A549 (cell line): ENCODE results near the gene HSPH1. TPM values are rescaled to one million over a fixed set of nuclear protein-coding genes. Genes with fewer than 3 reads are reported as not detected.
"Not testable (repeated sequence)": the region's sequence is repeated elsewhere in the genome, so short reads cannot be mapped to it uniquely, and the experiment has no call there.

ENCODE experiments used
- ATAC-seq, 2 experiments: fragments of 200-7000 bp in 1 of 2; fragments of >200 bp in 1 of 2; cut with Nextera tagmentation in 1 of 2; cut with Tn5 transposase in 1 of 2; 3 replicates each; pipeline versions ENCODE4 v1.8.0 to v1.9.1; 2018 to 2020; ENCODE audit warnings: mild to moderate bottlenecking in 1 of 2, moderate library complexity in 1 of 2
- CTCF ChIA-PET: fragments of 300-600 bp; sonication (Branson Sonifier 250); formaldehyde crosslinking; extraction: SDS; loops from one replicate; lab custom pipeline; 2021; ENCODE audit warnings: antibody characterized with exemption, inconsistent platforms; lab: Yijun Ruan, JAX
- POLR2A ChIA-PET: fragments of 350-600 bp; formaldehyde crosslinking; extraction: SDS; loops from one replicate; lab custom pipeline; 2021; ENCODE audit warnings: antibody characterized with exemption, inconsistent platforms; lab: Yijun Ruan, JAX
- DNase-seq, 2 experiments: peaks; one replicate each; pipeline versions ENCODE4 v3.0.0 to v3.0.0-alpha.2; 2011 to 2016; ENCODE audit warnings: low read depth in 1 of 2, low spot score in 1 of 2
- FAIRE-seq: peaks from 2 replicates; lab custom pipeline; 2011; peaks lifted over from hg19 to GRCh38; lab: Jason Lieb, UNC
- H3K27ac ChIP-seq, 2 experiments: fragments of >200 bp; sonication (Bioruptor Twin); formaldehyde crosslinking; 3 replicates each; pipeline ENCODE4 v1.5.1; 2016 to 2017
- H3K4me1 ChIP-seq: fragments of >200 bp; sonication (Bioruptor Twin); formaldehyde crosslinking; 3 replicates; pipeline ENCODE4 v1.6.1; 2016
- H3K4me2 ChIP-seq: fragments of >200 bp; sonication (Bioruptor Twin); formaldehyde crosslinking; 3 replicates; pipeline ENCODE4 v1.6.1; 2016
- H3K4me3 ChIP-seq: fragments of >200 bp; sonication (Bioruptor Twin); formaldehyde crosslinking; 3 replicates; pipeline ENCODE4 v1.5.1; 2016
- H3K9me3 ChIP-seq: fragments of >200 bp; sonication (Bioruptor Twin); formaldehyde crosslinking; 3 replicates; pipeline ENCODE4 v1.6.1; 2016
- CHD2 ChIP-seq: fragments of 150-350 bp; IDR thresholded peaks from 2 replicates; pipeline ENCODE4 v1.6.1; 2014; ENCODE audit warnings: low read length; ENCODE audit not compliant: partially characterized antibody
- CHD4 ChIP-seq: fragments of 200-600 bp; sonication (generic); IDR thresholded peaks from 2 replicates; pipeline ENCODE4 v1.6.1; 2016; ENCODE audit warnings: antibody characterized with exemption, mild to moderate bottlenecking, borderline replicate concordance
- E2F6 ChIP-seq: IDR thresholded peaks from 2 replicates; pipeline ENCODE4 v1.6.1; 2012; ENCODE audit warnings: low read depth, borderline replicate concordance
- KDM5A ChIP-seq: fragments of 200-600 bp; sonication (generic); IDR thresholded peaks from 2 replicates; pipeline ENCODE4 v1.6.1; 2016; ENCODE audit warnings: antibody characterized with exemption, mild to moderate bottlenecking
- NPAS2 ChIP-seq: fragments of 250-450 bp; sonication (Bioruptor Pico); IDR thresholded peaks from 2 replicates; pipeline ENCODE4 v1.8.0; 2022; ENCODE audit warnings: mild to moderate bottlenecking, moderate library complexity, borderline replicate concordance
- POLR2AphosphoS2 ChIP-seq: conservative IDR thresholded peaks from 2 replicates; pipeline ENCODE4 v1.6.1; 2012; ENCODE audit warnings: low read length, improper control_type of control experiment, inconsistent platforms
- RAD21 ChIP-seq, 2 experiments: fragments of >200 bp in 1 of 2; sonication (Bioruptor Twin) in 1 of 2; formaldehyde crosslinking in 1 of 2; IDR thresholded peaks in 1 of 2; conservative IDR thresholded peaks in 1 of 2; 2 replicates in 1 of 2; 3 replicates in 1 of 2; pipeline ENCODE4 v1.6.1; 2012 to 2018; ENCODE audit warnings: inconsistent platforms in 1 of 2
- RARB ChIP-seq: fragments of 250-450 bp; sonication (Bioruptor Pico); IDR thresholded peaks from 2 replicates; pipeline ENCODE4 v1.8.0; 2021; ENCODE audit warnings: mild to moderate bottlenecking, moderate library complexity
- REST ChIP-seq: fragments of 200-600 bp; sonication (generic); IDR thresholded peaks from 2 replicates; pipeline ENCODE4 v1.6.1; 2016; ENCODE audit warnings: antibody characterized with exemption, mild to moderate bottlenecking, moderate library complexity
- SMC3 ChIP-seq: fragments of >200 bp; sonication (Bioruptor Twin); formaldehyde crosslinking; IDR thresholded peaks from 3 replicates; pipeline ENCODE4 v1.6.1; 2018; ENCODE audit warnings: inconsistent platforms
- ZFP36 ChIP-seq: fragments of 450-650 bp; IDR thresholded peaks from 2 replicates; pipeline ENCODE4 v1.6.1; 2014; ENCODE audit warnings: borderline replicate concordance; ENCODE audit not compliant: partially characterized antibody
- ZNF302 ChIP-seq: fragments of 250-450 bp; sonication (Bioruptor Pico); IDR thresholded peaks from 2 replicates; pipeline ENCODE4 v1.9.0; 2021; ENCODE audit warnings: inconsistent platforms, mild to moderate bottlenecking, moderate library complexity
- WGBS: methylation state at CpG from one replicate; pipeline ENCODE4 v1.1.6; 2017; ENCODE audit errors: missing lambda C conversion rate; 5-methylcytosine and 5-hydroxymethylcytosine counted together
- polyA plus RNA-seq, 4 experiments: library from polyadenylated mRNA; depleted of rRNA in 3 of 4; stranded (reverse); fragments of >200 nt; fragmentation: RNase III in 1 of 4; extraction: RNeasy Plus Mini Kit Qiagen cat#74134 plus additional on column Dnase treatment in 1 of 4; gene quantifications; 2 replicates in 3 of 4; 3 replicates in 1 of 4; pipeline ENCODE4 v1.2.3, GENCODE V29; 2011 to 2017

The HSPH1 gene
- polyA plus RNA-seq, 2 of the 4 experiments (the other 2 are of a cell fraction) = 110 to 141 TPM

- no peak overlapping the region for H3K27ac ChIP-seq
- no peaks in the 10 kb centered on the region for H3K4me1 ChIP-seq
- ATAC-seq (no peak), DNase-seq (no peak), FAIRE-seq (no peak)
- ChIA-PET POLR2A (no interaction called here), CTCF (interaction anchor here (1.4 kb wide), 1 partner anchor 52 kb away, joined by 5 read pairs; no protein-coding TSS in a partner anchor)
- WGBS = 19% methylated on average over 7 of the region's 7 CpGs
- H3K9me3 ChIP-seq = no peaks in the 10 kb centered on the region
- no peak overlapping the region for H3K4me2 ChIP-seq
- TF ChIP-seq CHD4 (no peak), NPAS2 (CRISPR knock-in tag) (no peak), RAD21 (conservative IDR thresholded peaks at IDR 0.05 in 1 of 2, IDR thresholded peaks at IDR 0.05 in 1 of 2) (no peak), ZNF302 (CRISPR knock-in tag) (no peak), CHD2 (no peak), REST (no peak)
- H3K4me3 ChIP-seq = no peak overlapping the region
These were observed 61.0 kb downstream of the HSPH1 start for GRCh38 chr13:31100721-31101120.

- FAIRE-seq, H3K4me1 ChIP-seq, H3K4me3 ChIP-seq, H3K27ac ChIP-seq, H3K4me2 ChIP-seq, ATAC-seq, POLR2A ChIA-PET, DNase-seq, H3K9me3 ChIP-seq, CTCF ChIA-PET: not testable (repeated sequence)
- WGBS = 6% methylated on average over 3 of the region's 3 CpGs
These were observed 63.7 kb downstream of the HSPH1 start for GRCh38 chr13:31097911-31098434.

- TF ChIP-seq RAD21 (conservative IDR thresholded peaks at IDR 0.05 in 1 of 2, IDR thresholded peaks at IDR 0.05 in 1 of 2) = no peak
- TF ChIP-seq SMC3 = no peak
- no peak for TF ChIP-seq E2F6
- TF ChIP-seq RARB = no peak
- TF ChIP-seq KDM5A = no peak
- no peak for TF ChIP-seq ZFP36
- no peak for TF ChIP-seq POLR2AphosphoS2
- no peak for ATAC-seq
- CTCF ChIA-PET = no interaction called here
- FAIRE-seq = no peak
- H3K27ac ChIP-seq = no peak overlapping the region
- no peak for DNase-seq
- POLR2A ChIA-PET = no interaction called here
- 52% methylated on average over 6 of the region's 10 CpGs for WGBS
- no peak overlapping the region for H3K4me3 ChIP-seq
- no peak overlapping the region for H3K4me2 ChIP-seq
- H3K9me3 ChIP-seq = no peaks in the 10 kb centered on the region
- no peaks in the 10 kb centered on the region for H3K4me1 ChIP-seq
These were observed 64.9 kb downstream of the HSPH1 start for GRCh38 chr13:31096654-31097302.
